Memory B cell (primary cell): ENCODE measurements around the gene RXFP2.

ENCODE experiments used
- ATAC-seq: fragments of 150-1000 bp; cut with Tn5 transposase; 2 replicates; pipeline ENCODE4 v1.10.0; 2021; ENCODE audit warnings: low read depth, mild to moderate bottlenecking, moderate library complexity
- DNase-seq, 2 donors: peaks; one replicate each; pipeline ENCODE4 v3.0.0; 2022; ENCODE audit warnings: low spot score in 2 of 2
- H3K27ac Mint-ChIP-seq: one replicate; pipeline ENCODE4 v1.8.0; 2022; ENCODE audit warnings: mild to moderate bottlenecking, moderate library complexity, mixed read lengths
- H3K27me3 Mint-ChIP-seq: one replicate; pipeline ENCODE4 v1.8.0; 2022; ENCODE audit warnings: mixed read lengths
- H3K36me3 Mint-ChIP-seq: one replicate; pipeline ENCODE4 v1.8.0; 2022; ENCODE audit warnings: mild to moderate bottlenecking, mixed read lengths
- H3K4me1 Mint-ChIP-seq: one replicate; pipeline ENCODE4 v1.8.0; 2022; ENCODE audit warnings: mixed read lengths
- H3K4me3 Mint-ChIP-seq: one replicate; pipeline ENCODE4 v1.8.0; 2022; ENCODE audit warnings: mild to moderate bottlenecking, moderate library complexity, mixed read lengths
- H3K9me3 Mint-ChIP-seq: one replicate; pipeline ENCODE4 v1.8.0; 2022; ENCODE audit warnings: mixed read lengths

Gene RXFP2

DNA sequence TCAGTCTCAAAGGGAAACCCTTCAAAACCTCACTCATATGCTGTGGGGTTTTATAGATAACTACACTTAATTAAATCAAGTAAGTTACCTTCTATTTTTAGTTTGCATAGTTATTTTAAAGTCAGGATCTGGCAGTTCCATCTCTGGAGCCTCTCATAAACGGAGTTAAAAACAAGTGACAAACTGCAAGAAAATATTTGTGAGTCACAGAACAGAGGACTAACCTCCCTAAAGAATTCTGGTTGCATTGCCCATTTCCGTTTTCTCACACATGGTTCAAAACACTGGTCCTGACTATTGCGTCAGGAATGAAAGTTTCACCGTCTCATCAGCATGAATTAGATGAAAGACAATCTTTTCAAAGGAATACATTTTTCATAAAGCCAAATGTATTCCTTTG lies 10.6 kb downstream of the RXFP2 start:
- H3K36me3 Mint-ChIP-seq: no peaks in the 10 kb centered on the region
- DNase-seq: no peak
- no peaks in the 10 kb centered on the region for H3K4me1 Mint-ChIP-seq
- peaks cover 11% of the 10 kb centered on the region for H3K27me3 Mint-ChIP-seq
- no peak overlapping the region for H3K27ac Mint-ChIP-seq
- H3K4me3 Mint-ChIP-seq: no peak overlapping the region
- no peak for ATAC-seq
- H3K9me3 Mint-ChIP-seq: no peaks in the 10 kb centered on the region

DNA sequence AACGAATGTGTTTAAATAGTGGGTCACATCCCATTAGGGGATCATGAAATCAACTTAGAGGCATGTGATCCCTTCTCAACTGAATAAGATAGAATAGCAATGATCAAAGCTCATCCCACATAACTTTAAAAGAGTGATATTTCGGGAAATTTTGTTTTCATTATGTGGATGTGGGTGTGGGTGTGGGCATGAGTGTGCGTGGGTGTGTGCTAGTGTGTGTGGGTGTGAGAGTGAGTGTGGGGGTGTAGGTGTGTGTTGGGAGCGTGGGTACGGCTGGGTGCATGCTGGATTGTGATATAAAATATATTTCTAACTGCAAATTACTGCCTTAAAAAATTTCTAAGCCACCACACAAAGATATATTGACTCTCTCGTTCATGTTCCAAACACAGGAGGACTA lies 15.9 kb downstream of the RXFP2 start:
- Mint-ChIP-seq H3K4me1 (no peaks in the 10 kb centered on the region), H3K27me3 (peaks cover 11% of the 10 kb centered on the region), H3K27ac (no peak overlapping the region)

DNA sequence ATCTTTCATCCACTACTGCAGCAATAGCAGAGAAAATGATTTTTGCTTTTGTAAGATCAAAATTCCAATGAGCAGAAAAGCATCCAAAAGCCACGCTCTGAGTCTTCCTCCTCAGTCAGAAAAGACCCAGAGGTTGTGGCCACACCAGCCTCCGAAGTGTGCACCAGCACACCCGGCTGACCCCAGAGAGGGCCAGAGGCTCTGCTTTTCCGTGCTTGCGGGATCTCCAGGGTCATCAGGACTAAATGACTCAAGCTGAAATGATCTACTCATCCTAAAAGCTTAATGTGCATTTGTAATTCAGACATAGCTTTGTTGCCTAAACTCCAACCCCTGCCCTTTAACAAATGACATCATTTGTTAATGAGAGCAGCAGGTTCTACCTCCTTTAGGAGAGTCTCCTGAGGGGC lies 16.5 kb downstream of the RXFP2 start:
- H3K27ac Mint-ChIP-seq: no peak overlapping the region

More for the DNA sequence above, 15.9 kb downstream of the RXFP2 start:
- ATAC-seq (no peak), DNase-seq (no peak)
- Mint-ChIP-seq H3K36me3 (no peaks in the 10 kb centered on the region), H3K4me3 (no peak overlapping the region), H3K9me3 (no peaks in the 10 kb centered on the region)

DNA sequence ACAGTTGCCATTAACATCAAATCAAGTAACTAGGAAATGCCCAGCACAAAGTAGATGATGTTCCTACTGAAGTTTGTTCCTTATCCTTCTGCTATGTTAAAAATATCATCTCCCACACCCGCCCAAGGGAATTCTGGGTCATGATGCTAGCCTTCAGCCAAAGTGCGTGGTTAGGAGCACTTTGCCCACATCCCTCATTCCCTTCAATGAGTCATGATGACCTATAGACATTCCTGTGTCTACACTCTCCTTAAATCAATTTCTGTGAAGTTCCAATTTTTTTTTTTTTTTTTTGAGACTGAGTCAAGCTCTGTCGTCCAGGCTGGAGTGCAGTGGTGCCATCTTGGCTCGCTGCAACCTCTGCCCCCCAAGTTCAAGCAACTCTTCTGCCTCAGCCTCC lies 17.0 kb downstream of the RXFP2 start:
- Mint-ChIP-seq H3K9me3 (no peaks in the 10 kb centered on the region), H3K36me3 (no peaks in the 10 kb centered on the region), H3K4me1 (no peaks in the 10 kb centered on the region), H3K27ac (no peak overlapping the region), H3K4me3 (no peak overlapping the region), H3K27me3 (peaks cover 6% of the 10 kb centered on the region)
- ATAC-seq (no peak), DNase-seq (no peak)

More for the DNA sequence above, 16.5 kb downstream of the RXFP2 start:
- Mint-ChIP-seq H3K4me1 (no peaks in the 10 kb centered on the region), H3K27me3 (peaks cover 6% of the 10 kb centered on the region), H3K36me3 (no peaks in the 10 kb centered on the region), H3K4me3 (no peak overlapping the region), H3K9me3 (no peaks in the 10 kb centered on the region)
- DNase-seq: no peak
- no peak for ATAC-seq

DNA sequence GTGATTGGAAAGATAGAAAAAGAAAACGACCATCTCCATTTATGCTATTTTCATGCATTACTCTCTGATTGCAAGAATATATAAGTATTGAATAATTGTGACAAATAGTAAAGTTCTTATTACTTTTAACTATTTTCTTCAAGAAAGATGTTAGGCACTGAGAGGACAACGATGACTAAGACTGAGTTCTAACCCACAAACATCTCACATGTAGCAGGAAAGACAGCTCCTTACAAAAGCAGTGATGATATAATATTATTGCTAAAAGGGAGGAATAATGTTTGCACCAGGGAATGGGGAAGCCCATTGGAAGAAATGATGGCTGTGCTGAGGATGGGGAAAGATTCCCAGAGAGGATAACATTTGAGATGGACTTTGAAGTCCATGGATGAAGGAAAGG lies 22.6 kb downstream of the RXFP2 start:
- peaks cover 2% of the 10 kb centered on the region for H3K27me3 Mint-ChIP-seq
- no peaks in the 10 kb centered on the region for H3K36me3 Mint-ChIP-seq
- DNase-seq: no peak

GRCh38 chr13:31764556-31764955 lies 25.2 kb downstream of the RXFP2 start:
- Mint-ChIP-seq H3K36me3 (no peaks in the 10 kb centered on the region), H3K4me3 (no peak overlapping the region), H3K9me3 (no peaks in the 10 kb centered on the region), H3K27me3 (peaks cover 2% of the 10 kb centered on the region), H3K27ac (no peak overlapping the region), H3K4me1 (no peaks in the 10 kb centered on the region)
- ATAC-seq (no peak), DNase-seq (no peak)

More for the DNA sequence above, 22.6 kb downstream of the RXFP2 start:
- no peak overlapping the region for H3K27ac Mint-ChIP-seq
- ATAC-seq: no peak
- H3K9me3 Mint-ChIP-seq: no peaks in the 10 kb centered on the region
- H3K4me1 Mint-ChIP-seq: no peaks in the 10 kb centered on the region
- no peak overlapping the region for H3K4me3 Mint-ChIP-seq

GRCh38 chr13:31765138-31765785 lies 25.9 kb downstream of the RXFP2 start:
- Mint-ChIP-seq H3K4me3 (no peak overlapping the region), H3K9me3 (no peaks in the 10 kb centered on the region), H3K4me1 (no peaks in the 10 kb centered on the region), H3K27ac (no peak overlapping the region), H3K27me3 (peaks cover 2% of the 10 kb centered on the region), H3K36me3 (no peaks in the 10 kb centered on the region)
- DNase-seq (no peak), ATAC-seq (no peak)

DNA sequence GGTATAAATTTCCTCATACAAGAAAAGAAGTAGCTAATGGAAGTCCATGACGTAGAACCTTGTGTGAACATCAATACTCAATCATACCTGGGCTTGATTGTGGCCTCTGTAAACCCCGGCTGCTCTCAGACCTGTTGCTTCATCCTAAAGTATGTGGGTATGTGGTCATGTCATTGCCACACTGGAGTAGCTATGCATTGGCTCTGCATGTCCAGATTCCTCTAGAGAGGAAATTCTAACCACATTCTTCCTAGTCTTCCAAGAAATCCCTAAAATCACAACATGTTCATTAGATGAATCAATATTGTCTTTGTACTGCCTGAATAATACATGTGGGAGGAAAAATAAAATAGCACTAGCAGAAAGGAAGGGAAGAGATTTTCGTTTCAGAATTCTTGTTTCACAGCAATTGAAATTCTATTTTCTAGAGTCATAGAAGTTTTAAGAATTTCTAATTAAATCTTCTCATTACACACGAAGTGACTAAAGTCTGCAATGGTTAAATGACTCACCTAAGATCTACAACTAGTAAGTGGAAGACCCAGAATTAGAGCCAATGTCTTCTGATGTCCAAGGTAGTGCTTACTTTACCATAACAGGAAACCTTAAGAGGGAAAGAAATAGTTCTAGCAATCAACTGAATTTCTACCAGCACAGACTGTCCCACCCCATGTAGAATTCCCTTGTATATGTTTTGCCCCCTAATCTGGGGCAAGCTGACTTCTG lies 28.0 kb downstream of the RXFP2 start:
- Mint-ChIP-seq H3K4me1 (no peaks in the 10 kb centered on the region), H3K4me3 (no peak overlapping the region), H3K36me3 (no peaks in the 10 kb centered on the region), H3K9me3 (no peaks in the 10 kb centered on the region), H3K27ac (no peak overlapping the region), H3K27me3 (peaks cover 2% of the 10 kb centered on the region)
- ATAC-seq (no peak), DNase-seq (no peak)

DNA sequence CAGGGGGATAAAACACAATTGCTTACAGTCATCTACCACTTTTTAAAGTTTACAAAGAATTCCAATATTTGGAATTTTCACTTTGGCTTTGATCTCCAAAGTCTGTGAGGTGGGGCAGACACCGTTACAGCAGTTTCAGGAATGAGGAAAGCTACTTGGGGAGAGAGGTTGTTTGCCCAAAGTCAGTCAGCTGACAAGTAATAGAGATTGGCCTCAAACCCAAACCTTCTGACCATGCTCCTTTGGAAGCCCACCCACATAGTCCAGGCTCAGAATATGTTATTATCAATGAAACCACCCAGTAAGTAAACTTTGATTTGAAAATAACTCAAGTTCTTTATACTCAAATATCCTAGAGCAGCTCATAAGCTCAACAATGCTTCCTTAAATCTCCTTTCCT lies 29.0 kb downstream of the RXFP2 start:
- no peak for DNase-seq
- ATAC-seq: no peak
- Mint-ChIP-seq H3K4me1 (peaks cover 3% of the 10 kb centered on the region), H3K27me3 (no peaks in the 10 kb centered on the region), H3K36me3 (no peaks in the 10 kb centered on the region), H3K27ac (no peak overlapping the region), H3K4me3 (no peak overlapping the region), H3K9me3 (no peaks in the 10 kb centered on the region)

- no peak for ATAC-seq
- Mint-ChIP-seq H3K9me3 (no peaks in the 10 kb centered on the region), H3K27me3 (no peaks in the 10 kb centered on the region)
These were observed 30.2 kb downstream of the RXFP2 start for GRCh38 chr13:31769575-31769974.

DNA sequence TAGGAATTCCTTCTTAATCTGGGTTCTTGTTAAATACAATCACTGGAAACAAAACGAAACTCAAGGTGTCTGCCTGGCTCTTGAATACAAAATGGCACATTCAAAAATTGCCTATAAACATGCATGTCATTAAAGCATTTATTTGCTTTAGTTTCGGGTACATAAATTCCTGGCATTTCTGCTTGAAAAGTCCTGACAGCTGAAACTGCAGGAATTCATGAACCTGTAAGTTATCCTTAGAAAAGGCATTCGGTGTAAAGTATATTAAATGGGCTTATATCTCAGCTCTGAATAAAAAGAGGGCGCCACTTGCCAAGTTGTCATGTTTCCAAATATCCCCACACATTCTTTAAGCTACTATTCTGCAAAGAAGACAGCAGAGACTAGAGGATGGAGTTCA lies 32.9 kb downstream of the RXFP2 start:
- no peak overlapping the region for H3K4me3 Mint-ChIP-seq
- peaks cover 6% of the 10 kb centered on the region for H3K4me1 Mint-ChIP-seq
- H3K27me3 Mint-ChIP-seq: peaks cover 2% of the 10 kb centered on the region
- H3K27ac Mint-ChIP-seq: no peak overlapping the region
- no peaks in the 10 kb centered on the region for H3K9me3 Mint-ChIP-seq
- no peaks in the 10 kb centered on the region for H3K36me3 Mint-ChIP-seq
- DNase-seq: no peak
- no peak for ATAC-seq

More at GRCh38 chr13:31769575-31769974, 30.2 kb downstream of the RXFP2 start:
- no peak overlapping the region for H3K4me3 Mint-ChIP-seq
- DNase-seq: no peak
- H3K4me1 Mint-ChIP-seq: peaks cover 6% of the 10 kb centered on the region
- no peak overlapping the region for H3K27ac Mint-ChIP-seq
- no peaks in the 10 kb centered on the region for H3K36me3 Mint-ChIP-seq

DNA sequence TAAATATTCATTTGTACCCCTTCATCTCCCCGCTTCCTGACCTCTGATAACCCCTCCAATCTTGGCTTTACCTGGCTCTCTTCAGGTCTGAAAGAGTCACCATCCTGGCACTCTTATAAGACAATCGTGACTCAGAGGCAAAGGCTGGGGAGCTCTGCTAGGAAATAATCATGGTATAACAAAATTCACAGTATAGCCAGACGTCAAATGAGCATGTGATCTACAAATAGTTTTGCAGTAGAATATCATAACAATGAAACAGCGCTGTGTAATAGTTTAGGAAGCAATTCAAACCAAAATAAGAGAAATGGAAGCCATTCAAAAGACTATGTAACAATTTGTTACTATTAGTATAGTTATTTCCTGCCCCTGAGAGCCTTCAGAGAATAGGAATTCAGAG lies 34.2 kb downstream of the RXFP2 start:
- DNase-seq: no peak
- Mint-ChIP-seq H3K27ac (no peak overlapping the region), H3K4me3 (no peak overlapping the region), H3K27me3 (peaks cover 2% of the 10 kb centered on the region), H3K36me3 (no peaks in the 10 kb centered on the region), H3K9me3 (no peaks in the 10 kb centered on the region), H3K4me1 (peaks cover 6% of the 10 kb centered on the region)
- ATAC-seq: no peak

GRCh38 chr13:31774186-31774750 lies 34.9 kb downstream of the RXFP2 start:
- no peak for DNase-seq
- H3K9me3 Mint-ChIP-seq: no peaks in the 10 kb centered on the region
- peaks cover 6% of the 10 kb centered on the region for H3K4me1 Mint-ChIP-seq
- H3K27me3 Mint-ChIP-seq: peaks cover 2% of the 10 kb centered on the region
- no peak overlapping the region for H3K4me3 Mint-ChIP-seq
- ATAC-seq: no peak
- no peaks in the 10 kb centered on the region for H3K36me3 Mint-ChIP-seq
- H3K27ac Mint-ChIP-seq: no peak overlapping the region

- peaks cover 6% of the 10 kb centered on the region for H3K4me1 Mint-ChIP-seq
- H3K36me3 Mint-ChIP-seq: no peaks in the 10 kb centered on the region
- no peak for ATAC-seq
- DNase-seq: no peak
- H3K4me3 Mint-ChIP-seq: no peak overlapping the region
- H3K27me3 Mint-ChIP-seq: peaks cover 5% of the 10 kb centered on the region
- H3K27ac Mint-ChIP-seq: no peak overlapping the region
- no peaks in the 10 kb centered on the region for H3K9me3 Mint-ChIP-seq
These were observed 35.8 kb downstream of the RXFP2 start for GRCh38 chr13:31775148-31775547.
